IMR-90 (cell line): Measurements from ENCODE around the gene ST6GALNAC2. TPM values are rescaled to one million over a fixed set of nuclear protein-coding genes. Genes with fewer than 3 reads are reported as not detected.

Experiments used
- ATAC-seq: fragments of 200-7000 bp; cut with Tn5 transposase; 2 replicates; pipeline ENCODE4 v1.9.1; 2020; ENCODE audit warnings: low read depth, mild to moderate bottlenecking, moderate library complexity
- BruUV-seq: library from RNA; stranded (reverse); fragments of 400-500 nt; replicated peaks from 2 replicates; lab custom pipeline; 2021; lab: Mats Ljungman, UMichigan
- CTCF ChIA-PET: fragments of 300-600 bp; formaldehyde crosslinking; extraction: SDS; loops from one replicate; lab custom pipeline; 2021; ENCODE audit warnings: antibody characterized with exemption; lab: Yijun Ruan, JAX
- POLR2A ChIA-PET: fragments of 300-600 bp; sonication (Branson Sonifier 250); formaldehyde crosslinking; loops from one replicate; lab custom pipeline; 2022; ENCODE audit warnings: antibody characterized with exemption; ENCODE audit not compliant: unreplicated experiment; lab: Charles Lee
- DNase-seq: peaks from one replicate; pipeline ENCODE4 v3.0.0; 2013
- H2AFZ ChIP-seq: replicated peaks from 2 replicates; pipeline ENCODE3; 2013; ENCODE audit warnings: low read length, mild to moderate bottlenecking; ENCODE audit not compliant: poor library complexity
- H2AK5ac ChIP-seq: 2 replicates; pipeline ENCODE4 v1.6.1; 2013; ENCODE audit warnings: low read depth, low read length, inconsistent platforms
- H2AK9ac ChIP-seq: replicated peaks from 2 replicates; pipeline ENCODE3; 2013; ENCODE audit warnings: mild to moderate bottlenecking, low read depth, low read length, moderate library complexity; ENCODE audit not compliant: poor library complexity
- H2BK120ac ChIP-seq: 2 replicates; pipeline ENCODE4 v1.6.1; 2013; ENCODE audit warnings: low read depth, low read length, inconsistent platforms
- H2BK15ac ChIP-seq: 3 replicates; pipeline ENCODE4 v1.6.1; 2013; ENCODE audit warnings: low read depth, low read length, inconsistent platforms
- H2BK20ac ChIP-seq: 2 replicates; pipeline ENCODE4 v1.6.1; 2013; ENCODE audit warnings: low read depth, mild to moderate bottlenecking, inconsistent platforms, low read length, moderate library complexity
- H2BK5ac ChIP-seq: 2 replicates; pipeline ENCODE4 v1.6.1; 2013; ENCODE audit warnings: mild to moderate bottlenecking, low read depth, low read length, inconsistent platforms; ENCODE audit not compliant: poor library complexity, severe bottlenecking
- H3K14ac ChIP-seq: replicated peaks from 2 replicates; pipeline ENCODE4 v1.6.1; 2013; ENCODE audit warnings: low read depth, low read length, inconsistent platforms
- H3K18ac ChIP-seq: 2 replicates; pipeline ENCODE4 v1.6.1; 2013; ENCODE audit warnings: low read depth, low read length, control low read depth
- H3K23ac ChIP-seq: 2 replicates; pipeline ENCODE4 v1.6.1; 2013; ENCODE audit warnings: low read depth, low read length, inconsistent platforms
- H3K27ac ChIP-seq: 2 replicates; pipeline ENCODE4 v1.5.1; 2013; ENCODE audit warnings: mild to moderate bottlenecking, control low read depth, low read length; ENCODE audit not compliant: insufficient read depth
- H3K27me3 ChIP-seq: 2 replicates; pipeline ENCODE4 v1.6.1; 2013; ENCODE audit warnings: low read length; ENCODE audit not compliant: control insufficient read depth, insufficient read depth
- H3K36me3 ChIP-seq: 2 replicates; pipeline ENCODE4 v1.6.1; 2013; ENCODE audit warnings: low read length, mixed read lengths; ENCODE audit not compliant: control insufficient read depth, insufficient read depth
- H3K4ac ChIP-seq: 2 replicates; pipeline ENCODE4 v1.6.1; 2013; ENCODE audit warnings: low read depth, low read length, inconsistent platforms
- H3K4me1 ChIP-seq: 2 replicates; pipeline ENCODE4 v1.6.1; 2013; ENCODE audit warnings: low read length, mixed read lengths; ENCODE audit not compliant: control insufficient read depth, insufficient read depth
- H3K4me2 ChIP-seq: 2 replicates; pipeline ENCODE4 v1.6.1; 2013; ENCODE audit warnings: low read depth, mild to moderate bottlenecking, control low read depth, low read length, moderate library complexity
- H3K4me3 ChIP-seq: 2 replicates; pipeline ENCODE4 v1.5.1; 2013; ENCODE audit warnings: low read depth, mild to moderate bottlenecking, control low read depth, low read length, moderate library complexity; ENCODE audit not compliant: insufficient read depth
- H3K56ac ChIP-seq: 2 replicates; pipeline ENCODE4 v1.6.1; 2013; ENCODE audit warnings: low read length, inconsistent platforms; ENCODE audit not compliant: insufficient read depth; ENCODE audit errors: extremely low read depth
- H3K79me1 ChIP-seq, 2 experiments: 2 replicates each; pipeline ENCODE4 v1.6.1; 2013; ENCODE audit warnings: low read length in 2 of 2, inconsistent platforms in 1 of 2, low read depth in 1 of 2
- H3K9ac ChIP-seq: 2 replicates; pipeline ENCODE4 v1.6.1; 2013; ENCODE audit warnings: low read depth, low read length, control low read depth
- H3K9me1 ChIP-seq: 2 replicates; pipeline ENCODE4 v1.6.1; 2013; ENCODE audit warnings: low read length, inconsistent platforms; ENCODE audit not compliant: insufficient read depth
- H3K9me3 ChIP-seq: 2 replicates; pipeline ENCODE4 v1.6.1; 2013; ENCODE audit warnings: low read length; ENCODE audit not compliant: control insufficient read depth, insufficient read depth
- H4K20me1 ChIP-seq: 2 replicates; pipeline ENCODE4 v1.6.1; 2013; ENCODE audit warnings: low read length, inconsistent platforms; ENCODE audit not compliant: insufficient read depth
- H4K5ac ChIP-seq: 2 replicates; pipeline ENCODE4 v1.6.1; 2013; ENCODE audit warnings: mild to moderate bottlenecking, low read depth, low read length, control low read depth
- H4K8ac ChIP-seq, 2 experiments: 2 replicates each; pipeline ENCODE4 v1.6.1; 2013; ENCODE audit warnings: low read depth in 2 of 2, low read length in 2 of 2, control low read depth in 1 of 2, inconsistent platforms in 1 of 2
- H4K91ac ChIP-seq: 2 replicates; pipeline ENCODE4 v1.6.1; 2013; ENCODE audit warnings: low read depth, low read length, inconsistent platforms; ENCODE audit not compliant: insufficient read depth
- BHLHE40 ChIP-seq: fragments of 150-350 bp; IDR thresholded peaks from 2 replicates; pipeline ENCODE4 v1.6.1; 2016; ENCODE audit warnings: mild to moderate bottlenecking, low read depth, low read length
- CEBPB ChIP-seq: IDR thresholded peaks from 2 replicates; pipeline ENCODE4 v1.6.1; 2012; ENCODE audit warnings: low read depth, low read length, improper control_type of control experiment
- CHD1 ChIP-seq: IDR thresholded peaks from 2 replicates; pipeline ENCODE4 v1.6.1; 2012; ENCODE audit warnings: low read depth, low read length, improper control_type of control experiment
- FOS ChIP-seq: fragments of 150-350 bp; IDR thresholded peaks from 2 replicates; pipeline ENCODE4 v1.6.1; 2016; ENCODE audit warnings: low read depth, low read length
- MAZ ChIP-seq: IDR thresholded peaks from 2 replicates; pipeline ENCODE4 v1.6.1; 2012; ENCODE audit warnings: low read depth, mild to moderate bottlenecking, low read length, improper control_type of control experiment, moderate library complexity, borderline replicate concordance
- MXI1 ChIP-seq: IDR thresholded peaks from 2 replicates; pipeline ENCODE4 v1.6.1; 2012; ENCODE audit warnings: low read depth, mild to moderate bottlenecking, low read length, moderate library complexity, borderline replicate concordance
- NFE2L2 ChIP-seq: fragments of 150-350 bp; IDR thresholded peaks from 2 replicates; pipeline ENCODE4 v1.6.1; 2016; ENCODE audit warnings: low read depth, mild to moderate bottlenecking, low read length
- POLR2A ChIP-seq: IDR thresholded peaks from 2 replicates; pipeline ENCODE4 v1.6.1; 2012; ENCODE audit warnings: mild to moderate bottlenecking, low read depth, low read length
- RAD21 ChIP-seq: IDR thresholded peaks from 2 replicates; pipeline ENCODE4 v1.6.1; 2012; ENCODE audit warnings: low read length, improper control_type of control experiment
- RCOR1 ChIP-seq: IDR thresholded peaks from 2 replicates; pipeline ENCODE4 v1.6.1; 2012; ENCODE audit warnings: mild to moderate bottlenecking, low read length, improper control_type of control experiment; ENCODE audit not compliant: insufficient replicate concordance
- RFX5 ChIP-seq: IDR thresholded peaks from 2 replicates; pipeline ENCODE4 v1.8.0; 2012; ENCODE audit warnings: low read depth, mild to moderate bottlenecking, low read length, moderate library complexity
- SMC3 ChIP-seq: fragments of 150-350 bp; IDR thresholded peaks from 2 replicates; pipeline ENCODE4 v1.6.1; 2016; ENCODE audit warnings: low read depth, mild to moderate bottlenecking, antibody characterized with exemption, low read length, moderate library complexity
- dilution Hi-C: fragments of 300-500 bp; cut with HindIII; formaldehyde crosslinking; loops from one replicate; pipeline ENCODE4 v1.14.3; 2018; ENCODE audit warnings: low sequenced_read_pairs; ENCODE audit not compliant: unreplicated experiment
- in situ Hi-C: fragments of 300-500 bp; cut with MboI; formaldehyde crosslinking; loops from 3 replicates; pipeline ENCODE4 v1.14.3; 2019; ENCODE audit warnings: low sequenced_read_pairs, inconsistent platforms, mixed read lengths
- intact Hi-C: fragments of 100-400 bp; cut with micrococcal nuclease; formaldehyde crosslinking; loops from 2 replicates; pipeline ENCODE4 v1.10.0; 2022
- polyA plus RNA-seq, 3 experiments: library from polyadenylated mRNA; depleted of rRNA; stranded (reverse); fragments of >200 nt; gene quantifications; 2 replicates each; pipeline ENCODE4 v1.2.3, GENCODE V29; 2012; ENCODE audit warnings: low replicate concordance in 1 of 3
- total RNA-seq: library from RNA; depleted of rRNA; stranded (reverse); fragments of >200 nt; gene quantifications from 2 replicates; pipeline ENCODE4 v1.2.3, GENCODE V29; 2012
- TF ChIP-seq, protein P1 (sequence below): conservative IDR thresholded peaks from 2 replicates; pipeline ENCODE4 v1.5.1; 2012; ENCODE audit warnings: mild to moderate bottlenecking, low read depth, low read length, improper control_type of control experiment
- TF ChIP-seq, protein P2 (sequence below): fragments of 150-350 bp; IDR thresholded peaks from 2 replicates; pipeline ENCODE4 v1.6.1; 2016; ENCODE audit warnings: low read depth, mild to moderate bottlenecking, low read length, moderate library complexity, borderline replicate concordance
- TF ChIP-seq, protein P3 (sequence below): fragments of 150-350 bp; IDR thresholded peaks from 2 replicates; pipeline ENCODE4 v1.6.1; 2017; ENCODE audit warnings: mild to moderate bottlenecking, antibody characterized with exemption, low read length, low read depth

The ST6GALNAC2 gene
- total and polyA plus RNA-seq, 2 of the 4 experiments (the other 2 are of a cell fraction): 0.10 TPM; not detected in 1

DNA sequence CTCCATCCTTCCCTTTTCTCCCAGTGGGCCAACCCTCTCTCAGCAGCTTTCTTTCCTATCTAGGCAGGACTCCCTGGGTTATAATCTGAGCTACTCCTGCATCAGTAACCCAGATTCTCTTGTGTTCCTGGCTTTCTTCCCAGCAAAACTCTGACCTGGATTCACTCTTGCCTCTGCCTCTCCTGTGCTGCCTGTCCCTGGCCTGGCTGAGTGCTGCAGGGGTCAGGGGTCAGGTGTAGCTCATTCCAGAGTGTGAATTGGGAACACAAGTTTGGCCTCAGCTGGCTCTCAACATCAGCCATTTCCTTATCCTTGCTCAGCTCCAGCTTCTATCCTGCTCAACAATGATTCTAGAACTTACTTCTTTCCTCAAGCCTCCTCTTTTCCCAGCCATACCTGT lies 2.5 kb upstream of the ST6GALNAC2 start:
- Histone ChIP-seq H3K23ac (no peak overlapping the region), H3K9me1 (no peaks in the 10 kb centered on the region; the same call in 1 of the 2 replicates), H4K91ac (no peak overlapping the region), H4K20me1 (no peaks in the 10 kb centered on the region), H2AK9ac (no peak overlapping the region), H4K5ac (no peak overlapping the region), H3K14ac (no peak overlapping the region), H2BK5ac (no peak overlapping the region), H3K9ac (no peak overlapping the region), H3K79me1 (no peaks in the 10 kb centered on the region), H3K4ac (no peak overlapping the region), H3K9me3 (0 out of 2 replicates have a peak, but pooled peaks cover 2% of the 10 kb centered on the region), H3K56ac (no peak overlapping the region), H3K4me1 (no peaks in the 10 kb centered on the region; the same call in 1 of the 2 replicates), H4K8ac (no peak overlapping the region), H2BK20ac (no peak overlapping the region), H2BK15ac (no peak overlapping the region), H3K27me3 (peaks cover 31% of the 10 kb centered on the region), H3K18ac (no peak overlapping the region), H3K4me2 (no peak overlapping the region), H3K4me3 (no peak overlapping the region), H3K36me3 (no peaks in the 10 kb centered on the region), H2AFZ (no peak overlapping the region), H3K27ac (no peak overlapping the region), H2BK120ac (no peak overlapping the region), H2AK5ac (no peak overlapping the region)
- TF ChIP-seq SMC3 (no peak), FOS (no peak), RCOR1 (no peak), CHD1 (no peak), CEBPB (no peak), RAD21 (no peak), RFX5 (no peak), POLR2A (no peak), MXI1 (no peak), MAZ (no peak), NFE2L2 (no peak), BHLHE40 (no peak)
- TF ChIP-seq, protein P1, sequence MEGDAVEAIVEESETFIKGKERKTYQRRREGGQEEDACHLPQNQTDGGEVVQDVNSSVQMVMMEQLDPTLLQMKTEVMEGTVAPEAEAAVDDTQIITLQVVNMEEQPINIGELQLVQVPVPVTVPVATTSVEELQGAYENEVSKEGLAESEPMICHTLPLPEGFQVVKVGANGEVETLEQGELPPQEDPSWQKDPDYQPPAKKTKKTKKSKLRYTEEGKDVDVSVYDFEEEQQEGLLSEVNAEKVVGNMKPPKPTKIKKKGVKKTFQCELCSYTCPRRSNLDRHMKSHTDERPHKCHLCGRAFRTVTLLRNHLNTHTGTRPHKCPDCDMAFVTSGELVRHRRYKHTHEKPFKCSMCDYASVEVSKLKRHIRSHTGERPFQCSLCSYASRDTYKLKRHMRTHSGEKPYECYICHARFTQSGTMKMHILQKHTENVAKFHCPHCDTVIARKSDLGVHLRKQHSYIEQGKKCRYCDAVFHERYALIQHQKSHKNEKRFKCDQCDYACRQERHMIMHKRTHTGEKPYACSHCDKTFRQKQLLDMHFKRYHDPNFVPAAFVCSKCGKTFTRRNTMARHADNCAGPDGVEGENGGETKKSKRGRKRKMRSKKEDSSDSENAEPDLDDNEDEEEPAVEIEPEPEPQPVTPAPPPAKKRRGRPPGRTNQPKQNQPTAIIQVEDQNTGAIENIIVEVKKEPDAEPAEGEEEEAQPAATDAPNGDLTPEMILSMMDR: no peak
- TF ChIP-seq, protein P2, sequence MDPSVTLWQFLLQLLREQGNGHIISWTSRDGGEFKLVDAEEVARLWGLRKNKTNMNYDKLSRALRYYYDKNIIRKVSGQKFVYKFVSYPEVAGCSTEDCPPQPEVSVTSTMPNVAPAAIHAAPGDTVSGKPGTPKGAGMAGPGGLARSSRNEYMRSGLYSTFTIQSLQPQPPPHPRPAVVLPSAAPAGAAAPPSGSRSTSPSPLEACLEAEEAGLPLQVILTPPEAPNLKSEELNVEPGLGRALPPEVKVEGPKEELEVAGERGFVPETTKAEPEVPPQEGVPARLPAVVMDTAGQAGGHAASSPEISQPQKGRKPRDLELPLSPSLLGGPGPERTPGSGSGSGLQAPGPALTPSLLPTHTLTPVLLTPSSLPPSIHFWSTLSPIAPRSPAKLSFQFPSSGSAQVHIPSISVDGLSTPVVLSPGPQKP: no peak
- TF ChIP-seq, protein P3, sequence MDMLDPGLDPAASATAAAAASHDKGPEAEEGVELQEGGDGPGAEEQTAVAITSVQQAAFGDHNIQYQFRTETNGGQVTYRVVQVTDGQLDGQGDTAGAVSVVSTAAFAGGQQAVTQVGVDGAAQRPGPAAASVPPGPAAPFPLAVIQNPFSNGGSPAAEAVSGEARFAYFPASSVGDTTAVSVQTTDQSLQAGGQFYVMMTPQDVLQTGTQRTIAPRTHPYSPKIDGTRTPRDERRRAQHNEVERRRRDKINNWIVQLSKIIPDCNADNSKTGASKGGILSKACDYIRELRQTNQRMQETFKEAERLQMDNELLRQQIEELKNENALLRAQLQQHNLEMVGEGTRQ: no peak
- BruUV-seq: no TSS peak
- dilution Hi-C loops: no loop called here
- ATAC-seq (no peak), DNase-seq (no peak)
- in situ Hi-C loops: no loop called here
- ChIA-PET CTCF (interaction anchor here (1.2 kb wide), 1 partner anchor 36 kb away, joined by 4 read pairs; no protein-coding TSS in a partner anchor), POLR2A (no interaction called here)
- intact Hi-C loops: no loop called here
